ENCODE measurements around the gene PRKAG1.

PRKAG1 gene

DNA sequence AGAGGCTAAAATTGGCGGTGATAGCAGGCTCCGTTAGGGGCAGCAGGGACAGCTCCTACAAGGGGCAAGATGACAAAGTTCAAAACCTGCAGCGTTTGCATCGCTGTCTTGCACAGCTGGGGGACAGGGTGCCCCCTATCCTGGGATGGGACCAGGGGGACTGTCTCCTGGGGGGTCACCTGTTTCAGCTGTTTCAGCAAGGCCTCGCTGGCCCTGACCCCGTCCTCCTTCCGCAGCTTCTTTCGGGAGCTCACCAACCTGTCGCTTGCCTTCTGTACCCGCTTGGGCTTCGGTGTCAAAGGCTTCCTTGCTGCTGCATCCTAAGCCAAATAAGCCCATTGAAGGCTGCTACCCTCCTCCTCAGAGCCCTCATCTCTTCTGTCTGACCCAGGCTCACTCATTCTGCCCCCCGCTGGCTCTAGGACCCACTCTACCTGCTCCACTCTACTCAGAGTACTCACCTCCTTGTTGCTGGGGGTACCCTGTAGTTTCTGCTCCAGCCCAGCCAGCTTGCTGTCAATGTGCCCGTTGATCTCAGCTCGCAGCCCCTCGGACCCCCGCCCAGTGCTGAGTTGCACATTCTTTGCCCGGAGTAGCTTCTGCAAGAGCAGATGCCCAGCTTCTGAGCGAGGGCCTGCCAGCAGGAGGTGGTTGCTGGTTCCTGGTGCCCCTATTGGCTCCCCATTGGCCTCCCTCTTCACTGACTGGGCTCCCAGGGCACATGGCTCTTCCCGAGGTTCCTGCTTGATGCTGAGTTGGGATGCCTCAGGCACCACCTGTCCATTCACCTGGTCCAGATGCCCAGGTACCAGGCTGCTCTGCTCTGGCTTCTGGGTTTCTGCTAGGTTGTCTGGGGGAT lies 12.4 kb upstream of the PRKAG1 start:
- TF ChIP-seq GATA3 (IDR thresholded peaks at IDR 0.05; ENCODE audit: low read depth, low read length), result no peak
- TF ChIP-seq GATA2 (IDR thresholded peaks at IDR 0.05; ENCODE audit: low read depth, low read length), result no peak

DNA sequence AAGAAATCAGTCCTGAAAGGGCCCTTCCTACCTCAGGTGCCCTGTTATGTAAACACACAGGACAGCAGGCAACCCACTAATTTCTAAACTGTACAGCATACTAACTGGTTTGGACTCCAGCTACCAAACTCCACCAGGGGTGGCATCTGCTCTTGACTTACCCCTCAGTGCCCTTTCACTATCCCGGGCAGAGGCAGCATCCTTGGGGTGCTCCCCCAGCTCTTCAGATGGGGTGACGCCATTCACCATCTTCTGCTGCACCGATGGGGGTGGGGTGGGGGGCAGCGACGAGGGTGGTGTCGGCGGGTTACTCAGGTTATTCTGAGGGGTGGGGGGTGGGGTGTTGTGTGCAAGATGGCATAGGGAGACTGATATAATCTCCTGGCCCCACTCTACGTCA lies 11.5 kb upstream of the PRKAG1 start:
- TF ChIP-seq GATA2 (IDR thresholded peaks at IDR 0.05; ENCODE audit: low read depth, low read length), result no peak
- TF ChIP-seq GATA3 (IDR thresholded peaks at IDR 0.05; ENCODE audit: low read depth, low read length), result no peak

DNA sequence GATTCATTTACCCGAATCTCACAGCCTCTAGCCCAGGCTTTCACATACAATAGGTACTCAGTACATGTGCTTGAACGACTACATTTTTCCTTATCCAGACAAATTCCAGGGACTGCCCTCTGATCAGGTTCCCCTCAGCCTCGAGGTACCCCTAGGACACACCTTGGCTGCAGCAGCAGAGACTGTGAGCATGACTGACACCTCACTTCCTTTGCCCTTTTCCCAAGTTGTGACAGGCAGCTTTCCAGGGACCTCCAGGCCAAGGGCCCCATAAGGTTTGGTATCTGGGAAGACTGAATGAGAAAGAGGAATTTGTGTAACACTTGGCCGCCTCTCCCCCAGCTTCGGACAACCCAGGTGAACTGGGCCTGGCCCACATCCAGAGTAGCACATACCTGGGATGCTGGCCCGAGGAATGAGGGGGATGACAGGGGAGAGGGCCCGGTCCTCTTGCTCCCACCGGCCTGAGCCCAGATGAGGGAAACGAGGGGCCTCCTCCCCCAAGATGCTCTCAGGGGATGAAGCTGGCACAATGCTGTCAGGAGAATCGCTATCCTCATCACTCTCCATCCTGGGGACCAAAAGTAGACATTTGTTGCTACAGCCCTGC lies 10.2 kb upstream of the PRKAG1 start:
- TF ChIP-seq GATA2 (IDR thresholded peaks at IDR 0.05; ENCODE audit: low read depth, low read length), result no peak
- no peak for TF ChIP-seq GATA3 (IDR thresholded peaks at IDR 0.05; ENCODE audit: low read depth, low read length)

DNA sequence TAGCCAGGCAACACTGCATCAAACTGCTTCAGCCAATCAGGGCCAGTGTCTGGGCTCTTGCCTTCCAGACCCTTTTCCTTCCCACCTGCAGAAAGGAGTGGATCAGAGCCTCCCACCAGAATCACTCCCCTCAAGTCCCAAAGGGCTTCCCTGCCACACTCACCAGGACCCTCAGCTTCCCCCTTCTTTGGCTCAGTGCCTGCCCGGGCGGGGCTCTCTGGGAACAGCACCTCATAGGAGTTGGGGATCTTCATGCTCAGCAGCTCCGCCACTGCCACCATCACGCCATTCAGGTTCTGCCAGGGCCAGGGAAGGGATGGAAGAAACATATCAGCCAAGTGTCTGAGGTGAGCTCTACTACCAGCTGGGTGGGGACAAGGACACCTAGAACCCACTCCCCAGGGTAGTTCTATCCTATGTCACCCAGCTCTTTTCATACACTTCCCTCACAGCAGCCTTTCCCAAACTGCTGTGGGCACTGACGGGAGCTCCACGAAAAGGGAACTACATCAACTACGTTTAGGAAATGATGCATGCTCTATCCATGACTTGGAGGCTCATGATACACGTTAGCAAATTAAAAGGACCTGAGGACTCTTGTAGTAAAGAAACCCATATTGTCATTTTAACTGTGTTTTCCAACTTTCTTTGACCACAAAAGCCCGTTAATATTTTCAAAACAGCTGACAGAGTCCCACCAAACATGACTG lies 9.4 kb upstream of the PRKAG1 start:
- TF ChIP-seq GATA3 (IDR thresholded peaks at IDR 0.05; ENCODE audit: low read depth, low read length) (no peak), GATA2 (IDR thresholded peaks at IDR 0.05; ENCODE audit: low read depth, low read length) (no peak)

DNA sequence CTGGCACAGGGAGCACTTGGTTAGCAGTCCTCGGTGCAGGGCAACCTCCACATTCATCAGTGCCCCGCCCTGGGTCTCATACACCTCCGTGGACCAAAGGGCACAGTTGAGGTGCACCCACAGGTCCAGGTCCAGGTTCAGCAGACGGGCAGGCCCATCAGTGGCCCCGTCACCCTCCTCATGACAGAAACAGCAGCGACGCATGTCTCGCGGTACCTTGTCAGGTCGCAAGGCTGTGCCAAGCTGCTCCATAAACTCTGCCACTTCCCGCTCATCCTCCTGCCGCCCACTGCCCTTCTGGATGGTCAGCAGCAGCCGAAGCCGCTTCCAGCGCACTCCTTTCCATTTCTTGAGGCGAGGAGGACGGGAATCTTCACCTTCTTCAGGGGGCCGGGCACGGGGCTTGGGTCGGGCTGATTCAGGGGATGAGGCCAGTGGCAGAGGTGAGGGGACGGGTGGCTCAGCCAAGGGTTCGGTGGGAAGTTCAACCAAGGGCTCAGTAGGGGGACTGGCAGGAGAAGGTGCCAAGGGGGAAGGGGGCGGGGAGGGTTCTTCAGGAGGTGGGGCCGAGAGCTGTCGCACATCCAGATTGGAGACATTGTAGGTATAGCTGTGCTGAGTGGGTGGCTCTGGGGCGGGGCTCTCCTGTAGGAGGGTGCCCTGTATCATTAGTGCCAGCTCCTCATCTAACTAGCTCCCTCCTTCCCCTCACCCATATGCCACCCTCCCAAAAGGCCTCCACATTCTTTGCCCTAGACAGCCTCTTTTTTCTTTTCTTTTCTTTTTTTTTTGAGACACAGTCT lies 8.3 kb upstream of the PRKAG1 start:
- TF ChIP-seq GATA2 (IDR thresholded peaks at IDR 0.05; ENCODE audit: low read depth, low read length) (no peak), GATA3 (IDR thresholded peaks at IDR 0.05; ENCODE audit: low read depth, low read length) (no peak)

DNA sequence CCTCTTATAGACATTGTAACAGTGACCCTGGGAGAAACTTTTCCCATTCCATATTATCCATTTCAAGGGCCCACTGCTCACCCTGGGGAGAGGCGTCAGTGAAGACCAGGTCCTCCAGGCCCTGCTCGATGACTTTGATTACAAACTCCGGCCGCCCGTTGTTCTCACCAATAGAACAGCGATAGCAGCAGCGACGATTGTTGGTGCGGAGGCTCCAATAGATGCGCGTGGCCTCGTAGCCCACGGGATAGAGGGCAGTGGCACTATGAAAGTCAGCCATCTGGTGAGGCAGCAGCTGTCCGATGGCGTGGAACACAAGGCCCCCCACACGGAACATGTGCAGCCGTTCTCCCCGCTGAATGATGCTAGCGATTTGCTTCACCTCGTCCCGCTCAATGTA lies 7.5 kb upstream of the PRKAG1 start:
- no peak for TF ChIP-seq GATA2 (IDR thresholded peaks at IDR 0.05; ENCODE audit: low read depth, low read length)
- TF ChIP-seq GATA3 (IDR thresholded peaks at IDR 0.05; ENCODE audit: low read depth, low read length), result no peak

DNA sequence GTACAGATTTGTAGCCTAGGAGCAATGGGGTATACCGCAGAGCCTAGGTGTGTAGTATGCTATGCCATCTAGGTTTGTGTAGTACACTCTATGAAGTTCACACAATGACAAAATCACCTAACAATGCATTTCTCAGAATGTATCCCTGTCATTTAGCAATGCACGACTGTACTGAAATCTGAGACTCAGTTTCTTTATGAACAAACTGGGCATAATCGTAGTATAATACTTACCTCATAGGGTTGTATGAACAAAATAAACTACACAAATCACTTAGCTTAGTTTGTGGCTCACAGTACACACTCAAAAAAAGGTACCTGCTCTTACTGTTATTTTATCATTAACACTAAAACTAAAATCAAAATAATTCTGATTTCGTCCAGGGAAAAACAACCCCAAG lies 6.9 kb upstream of the PRKAG1 start:
- no peak for TF ChIP-seq GATA3 (IDR thresholded peaks at IDR 0.05; ENCODE audit: low read depth, low read length)
- no peak for TF ChIP-seq GATA2 (IDR thresholded peaks at IDR 0.05; ENCODE audit: low read depth, low read length)

DNA sequence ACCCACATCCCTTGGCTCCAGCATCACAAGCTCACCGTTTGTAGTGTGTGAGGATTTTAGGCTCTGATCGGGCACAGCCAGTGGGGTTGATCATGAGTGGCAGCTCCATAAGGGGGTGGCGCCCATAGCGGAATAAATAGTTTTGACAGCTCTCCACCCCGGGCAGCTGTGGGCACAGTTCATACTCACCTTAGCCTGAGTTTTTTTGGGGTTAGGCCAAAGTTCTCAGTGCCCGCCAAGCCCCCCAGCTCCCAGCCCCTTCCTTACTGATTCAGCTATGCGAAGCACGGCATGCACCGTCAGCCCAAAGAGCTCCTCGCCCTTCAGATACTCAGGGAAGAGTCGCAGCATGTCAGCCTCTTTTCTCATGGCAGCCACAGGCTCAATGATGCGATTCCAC lies 6.0 kb upstream of the PRKAG1 start:
- TF ChIP-seq GATA2 (IDR thresholded peaks at IDR 0.05; ENCODE audit: low read depth, low read length), result no peak
- TF ChIP-seq GATA3 (IDR thresholded peaks at IDR 0.05; ENCODE audit: low read depth, low read length), result no peak

DNA sequence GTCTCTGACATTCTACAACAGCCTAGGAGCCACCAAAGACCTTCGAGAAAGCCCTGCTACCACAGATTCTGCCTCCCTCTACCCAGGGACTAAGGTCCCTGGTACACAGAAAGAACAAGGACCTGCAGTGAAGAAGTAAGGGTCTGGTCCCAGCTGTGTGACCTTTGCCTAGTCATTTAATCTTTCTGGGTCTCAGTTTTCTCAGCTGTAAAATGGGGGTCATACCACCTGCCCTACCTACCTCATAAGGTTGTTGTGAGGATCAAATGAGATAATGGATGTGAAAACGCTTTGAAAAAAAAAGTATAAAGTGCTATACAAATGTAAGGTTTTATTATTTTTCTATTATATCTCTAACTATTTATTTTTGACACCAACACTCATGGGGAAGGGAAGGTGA lies 5.2 kb upstream of the PRKAG1 start:
- TF ChIP-seq GATA2 (IDR thresholded peaks at IDR 0.05; ENCODE audit: low read depth, low read length) (no peak), GATA3 (IDR thresholded peaks at IDR 0.05; ENCODE audit: low read depth, low read length) (no peak)

DNA sequence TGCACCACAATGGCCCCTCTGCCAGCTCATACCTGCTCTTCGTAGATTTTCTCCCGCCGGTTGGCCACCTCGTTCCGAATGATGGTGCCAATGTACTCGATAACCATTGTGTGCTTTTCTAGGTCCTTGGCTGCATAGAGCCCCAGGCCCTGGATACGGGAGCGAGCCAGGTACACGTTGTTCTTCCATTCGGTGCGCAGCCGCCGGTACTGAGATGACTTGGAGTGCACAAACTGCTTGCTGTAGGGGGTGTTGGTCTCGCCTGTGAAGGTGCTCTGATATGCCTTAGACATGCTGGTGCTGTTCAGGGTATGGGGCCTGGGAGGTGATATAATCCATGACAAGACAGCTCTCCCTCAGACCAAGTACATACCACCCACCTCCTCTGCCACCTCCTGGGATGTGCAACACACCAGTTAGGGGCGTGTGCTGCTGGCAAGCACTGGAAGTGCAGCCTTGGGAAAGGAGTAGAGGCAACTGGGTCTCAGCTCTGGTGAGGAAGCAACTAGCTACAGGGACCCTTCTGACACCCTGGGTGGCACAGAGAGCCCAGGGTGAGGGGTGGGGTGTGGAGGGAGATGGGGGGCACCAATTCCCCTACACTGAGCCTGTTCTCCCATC lies 4.1 kb upstream of the PRKAG1 start:
- no peak for TF ChIP-seq GATA2 (IDR thresholded peaks at IDR 0.05; ENCODE audit: low read depth, low read length)
- no peak for TF ChIP-seq GATA3 (IDR thresholded peaks at IDR 0.05; ENCODE audit: low read depth, low read length)

DNA sequence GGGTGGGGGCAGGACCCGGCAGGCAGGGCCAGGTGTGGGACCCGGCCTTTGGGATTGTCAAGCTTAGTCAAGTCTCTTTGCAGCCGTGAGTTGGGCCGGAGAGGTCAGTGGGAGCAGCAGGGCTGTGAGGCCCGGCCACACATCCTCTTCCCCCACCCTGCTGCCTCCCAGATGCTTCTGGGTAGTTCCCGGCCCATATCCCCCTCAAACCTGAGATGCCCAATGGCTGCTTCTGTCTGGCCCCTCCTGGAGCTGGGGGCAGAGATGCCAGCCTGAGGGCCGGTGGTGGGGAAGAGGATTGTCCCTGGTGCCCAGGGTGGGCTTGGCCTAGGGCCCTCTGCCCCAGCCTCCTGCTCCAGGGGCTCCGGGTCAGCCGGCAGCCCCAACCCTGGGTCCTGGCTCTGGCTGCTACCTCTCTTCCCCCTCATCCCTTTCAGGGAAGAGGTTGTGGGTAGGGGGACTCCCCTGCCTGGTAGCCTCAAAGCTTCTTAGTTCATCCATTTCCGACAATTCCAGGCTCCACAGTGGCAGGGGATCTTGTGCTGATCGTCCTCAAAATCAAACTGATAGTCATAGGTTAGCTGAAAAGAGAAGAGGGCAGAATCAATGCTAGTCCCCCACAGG lies 2.8 kb upstream of the PRKAG1 start:
- TF ChIP-seq GATA2 (IDR thresholded peaks at IDR 0.05; ENCODE audit: low read depth, low read length), result no peak
- TF ChIP-seq GATA3 (IDR thresholded peaks at IDR 0.05; ENCODE audit: low read depth, low read length), result no peak

DNA sequence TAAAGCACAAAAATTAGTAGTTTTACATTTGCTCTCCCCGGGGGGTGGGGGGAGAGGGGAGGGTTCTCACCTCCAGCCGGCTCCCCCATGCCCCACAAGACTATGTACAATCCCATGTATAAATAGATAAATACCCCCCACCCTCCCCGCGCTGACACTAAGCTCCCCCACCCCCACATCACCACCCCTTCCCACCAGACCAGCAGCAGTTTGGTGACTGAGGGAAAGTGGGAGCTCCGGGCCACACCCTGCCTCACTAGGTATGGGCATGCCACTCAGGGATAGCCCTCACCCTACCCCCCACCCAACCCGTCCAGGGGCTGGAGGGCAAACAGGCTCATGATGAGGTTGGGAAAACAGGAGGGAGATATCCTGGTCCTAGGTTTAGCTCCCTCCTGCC lies 1.9 kb upstream of the PRKAG1 start:
- TF ChIP-seq GATA3 (IDR thresholded peaks at IDR 0.05; ENCODE audit: low read depth, low read length), result no peak
- TF ChIP-seq GATA2 (IDR thresholded peaks at IDR 0.05; ENCODE audit: low read depth, low read length), result no peak

Data from SH-SY5Y (cell line).